Naive thymus-derived CD8-positive, alpha-beta T cell (primary cell): Measurements from ENCODE around the gene CCDC178. TPM values are rescaled to one million over a fixed set of nuclear protein-coding genes. Genes with fewer than 3 reads are reported as not detected.

Experiments
- ATAC-seq, 2 donors: fragments of 150-1000 bp; cut with Tn5 transposase in 1 of 2; sonication (Bioruptor Pico), chemical (Tn5 transposase) in 1 of 2; 1 replicate in 1 of 2; 2 replicates in 1 of 2; pipeline ENCODE4 v1.10.0; 2021; ENCODE audit warnings: mild to moderate bottlenecking in 2 of 2, moderate library complexity in 2 of 2
- POLR2A ChIA-PET: fragments of 350-600 bp; sonication (Branson Sonifier 250); formaldehyde crosslinking; loops from one replicate; lab custom pipeline; 2021; ENCODE audit warnings: antibody characterized with exemption; lab: Charles Lee
- DNase-seq, 10 donors: peaks; one replicate each; pipeline versions ENCODE4 v3.0.0 to v3.0.0-alpha.2; 2020 to 2022
- H3K27ac Mint-ChIP-seq, 10 donors: one replicate each; pipeline ENCODE4 v1.8.0; 2020 to 2022; ENCODE audit warnings: mild to moderate bottlenecking in 10 of 10, mixed read lengths in 10 of 10, moderate library complexity in 4 of 10, inconsistent platforms in 1 of 10
- H3K27me3 Mint-ChIP-seq, 5 donors: one replicate each; pipeline ENCODE4 v1.8.0; 2021 to 2022; ENCODE audit warnings: mixed read lengths in 5 of 5
- H3K36me3 Mint-ChIP-seq, 3 donors: one replicate each; pipeline ENCODE4 v1.8.0; 2020 to 2022; ENCODE audit warnings: mixed read lengths in 3 of 3, mild to moderate bottlenecking in 2 of 3, inconsistent platforms in 1 of 3
- H3K4me1 Mint-ChIP-seq, 4 donors: one replicate each; pipeline ENCODE4 v1.8.0; 2021 to 2022; ENCODE audit warnings: mixed read lengths in 4 of 4
- H3K4me3 Mint-ChIP-seq, 10 donors: one replicate each; pipeline ENCODE4 v1.8.0; 2020 to 2022; ENCODE audit warnings: mild to moderate bottlenecking in 10 of 10, mixed read lengths in 10 of 10, moderate library complexity in 6 of 10, inconsistent platforms in 1 of 10
- H3K9me3 Mint-ChIP-seq, 9 donors: one replicate each; pipeline ENCODE4 v1.8.0; 2020 to 2022; ENCODE audit warnings: mixed read lengths in 9 of 9, mild to moderate bottlenecking in 3 of 9, inconsistent platforms in 1 of 9, moderate library complexity in 1 of 9
- polyA plus RNA-seq, 3 donors: library from polyadenylated mRNA; unstranded; fragments of 300-500 nt; fragmentation: Illumina TruSeq; gene quantifications; one replicate each; pipeline ENCODE4 v1.2.3, GENCODE V29; 2021
- total RNA-seq, 8 experiments: library from RNA in 2 of 8; stranded (reverse) in 2 of 8; gene quantifications; one replicate each; pipeline ENCODE4 v1.2.3 and lab custom pipeline; 2021 to 2026

The CCDC178 gene, protein sequence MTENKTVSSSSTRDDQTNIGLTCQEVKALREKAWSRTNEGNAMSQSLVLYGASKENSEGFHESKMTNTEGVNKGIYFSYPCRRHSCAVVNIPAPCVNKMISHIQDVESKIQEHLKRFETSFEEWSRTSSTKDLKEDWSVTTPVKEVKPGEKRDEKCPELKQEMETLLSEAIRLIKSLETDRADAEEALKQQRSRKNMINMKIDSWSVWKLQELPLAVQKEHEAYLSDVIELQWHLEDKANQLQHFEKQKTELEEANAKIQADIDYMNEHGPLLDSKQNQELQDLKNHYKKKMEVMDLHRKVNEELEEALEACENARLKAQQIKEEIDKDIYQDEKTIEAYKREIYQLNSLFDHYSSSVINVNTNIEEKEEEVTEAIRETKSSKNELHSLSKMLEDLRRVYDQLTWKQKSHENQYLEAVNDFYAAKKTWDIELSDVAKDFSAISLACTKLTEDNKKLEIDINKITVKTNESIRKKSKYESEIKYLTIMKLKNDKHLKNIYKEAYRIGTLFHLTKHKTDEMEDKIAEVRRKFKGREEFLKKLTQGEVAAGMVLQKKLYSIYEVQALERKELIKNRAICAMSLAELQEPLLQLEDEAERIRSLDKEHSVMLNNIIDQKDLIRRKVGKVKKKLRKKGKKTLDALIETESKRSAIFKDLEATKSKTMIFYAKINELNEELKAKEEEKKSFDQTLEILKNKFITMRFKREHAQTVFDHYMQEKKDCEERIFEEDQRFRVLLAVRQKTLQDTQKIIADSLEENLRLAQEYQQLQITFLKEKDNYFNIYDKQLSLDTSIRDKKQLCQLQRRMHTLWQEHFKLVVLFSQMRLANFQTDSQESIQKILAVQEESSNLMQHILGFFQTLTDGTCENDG
- not detected for total RNA-seq
- not detected for polyA plus RNA-seq
- total RNA-seq (lab: John Stamatoyannopoulos, UW), result 0 to 0.09 (median 0) reads per million in 6 experiments

GRCh38 chr18:33440060-33441043, at the start of gene CCDC178:
CCDC178 (minus strand) TSS chr18:33440721; CDS start chr18:33412088, 28,633 bp downstream.
- ATAC-seq (no peak), DNase-seq (no peak)
- Mint-ChIP-seq H3K9me3 (peaks cover 1 to 29% (median 14%) of the 10 kb centered on the region in 9 donors), H3K4me3 (no peak within 1 kb of the TSS), H3K27ac (no peak within 1 kb of the TSS), H3K4me1 (no peaks in the 10 kb centered on the region), H3K27me3 (peaks cover 13 to 40% (median 27%) of the 10 kb centered on the region in 5 donors), H3K36me3 (peaks cover 0 to 20% (median 0%) of the 10 kb centered on the region in 3 donors)
- POLR2A ChIA-PET, result no interaction called here

GRCh38 chr18:33483908-33484307, 43.4 kb upstream of the CCDC178 start:
- no peak overlapping the region for H3K27ac Mint-ChIP-seq
- peaks cover 0 to 5% (median 0%) of the 10 kb centered on the region in 3 donors for H3K36me3 Mint-ChIP-seq
- H3K4me3 Mint-ChIP-seq, result no peak overlapping the region
- ATAC-seq (no peak), DNase-seq (no peak)
- H3K27me3 Mint-ChIP-seq, result no peaks in the 10 kb centered on the region
- H3K9me3 Mint-ChIP-seq, result peaks cover 0 to 7% (median 1%) of the 10 kb centered on the region in 9 donors
- POLR2A ChIA-PET, result no interaction called here
- no peaks in the 10 kb centered on the region for H3K4me1 Mint-ChIP-seq

GRCh38 chr18:33472509-33472908, 32.0 kb upstream of the CCDC178 start:
- H3K4me1 Mint-ChIP-seq, result no peaks in the 10 kb centered on the region
- DNase-seq (no peak), ATAC-seq (no peak)
- H3K4me3 Mint-ChIP-seq, result no peak overlapping the region
- H3K36me3 Mint-ChIP-seq, result no peaks in the 10 kb centered on the region
- POLR2A ChIA-PET, result no interaction called here
- no peak overlapping the region for H3K27ac Mint-ChIP-seq
- no peaks in the 10 kb centered on the region for H3K27me3 Mint-ChIP-seq
- H3K9me3 Mint-ChIP-seq, result peaks cover 0 to 6% (median 0%) of the 10 kb centered on the region in 9 donors

- H3K27ac Mint-ChIP-seq, result no peak overlapping the region
- no peaks in the 10 kb centered on the region for H3K36me3 Mint-ChIP-seq
- DNase-seq (no peak), ATAC-seq (no peak)
- H3K9me3 Mint-ChIP-seq, result peaks cover 0 to 9% (median 0%) of the 10 kb centered on the region in 9 donors
- no peaks in the 10 kb centered on the region for H3K4me1 Mint-ChIP-seq
- no peaks in the 10 kb centered on the region for H3K27me3 Mint-ChIP-seq
- POLR2A ChIA-PET, result no interaction called here
- no peak overlapping the region for H3K4me3 Mint-ChIP-seq
Observed at GRCh38 chr18:33470216-33470615, 29.7 kb upstream of the CCDC178 start.

- Mint-ChIP-seq H3K36me3 (no peaks in the 10 kb centered on the region), H3K9me3 (peaks cover 0 to 9% (median 0%) of the 10 kb centered on the region in 9 donors), H3K4me1 (no peaks in the 10 kb centered on the region), H3K4me3 (no peak overlapping the region), H3K27me3 (no peaks in the 10 kb centered on the region), H3K27ac (no peak overlapping the region)
- POLR2A ChIA-PET, result no interaction called here
- ATAC-seq (no peak), DNase-seq (no peak)
Observed at GRCh38 chr18:33469699-33470098, 29.2 kb upstream of the CCDC178 start.

DNA sequence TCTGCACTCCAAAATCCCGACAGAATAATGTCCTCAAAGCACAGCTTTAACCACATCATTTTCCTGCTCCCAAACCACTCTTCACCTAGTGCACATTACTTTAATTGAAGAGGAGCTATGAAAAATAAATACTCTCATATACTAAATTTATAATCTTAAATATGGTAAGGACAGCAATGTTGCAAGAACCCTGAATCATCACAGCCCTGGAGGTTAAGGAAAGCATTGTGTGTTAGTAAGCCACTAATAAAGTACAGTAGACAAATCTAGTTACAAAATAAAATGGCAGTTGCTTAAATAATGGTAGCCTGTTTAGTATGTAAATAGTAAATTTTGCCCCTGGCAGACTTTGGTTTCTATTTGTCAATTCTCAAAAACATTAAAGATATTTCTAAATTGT, 27.0 kb upstream of the CCDC178 start:
- Mint-ChIP-seq H3K27ac (no peak overlapping the region), H3K4me3 (no peak overlapping the region), H3K27me3 (no peaks in the 10 kb centered on the region), H3K36me3 (no peaks in the 10 kb centered on the region), H3K4me1 (no peaks in the 10 kb centered on the region), H3K9me3 (peaks cover 0 to 9% (median under 1%) of the 10 kb centered on the region in 9 donors)
- DNase-seq (no peak), ATAC-seq (no peak)
- POLR2A ChIA-PET, result no interaction called here

- no peaks in the 10 kb centered on the region for H3K4me1 Mint-ChIP-seq
- ATAC-seq, result no peak
- no peak for DNase-seq
- H3K9me3 Mint-ChIP-seq, result peaks cover 0 to 13% (median 4%) of the 10 kb centered on the region in 9 donors
- no peaks in the 10 kb centered on the region for H3K36me3 Mint-ChIP-seq
- no peak overlapping the region for H3K27ac Mint-ChIP-seq
- no peaks in the 10 kb centered on the region for H3K27me3 Mint-ChIP-seq
- POLR2A ChIA-PET, result no interaction called here
- H3K4me3 Mint-ChIP-seq, result no peak overlapping the region
Observed at GRCh38 chr18:33466822-33467221, 26.3 kb upstream of the CCDC178 start.

DNA sequence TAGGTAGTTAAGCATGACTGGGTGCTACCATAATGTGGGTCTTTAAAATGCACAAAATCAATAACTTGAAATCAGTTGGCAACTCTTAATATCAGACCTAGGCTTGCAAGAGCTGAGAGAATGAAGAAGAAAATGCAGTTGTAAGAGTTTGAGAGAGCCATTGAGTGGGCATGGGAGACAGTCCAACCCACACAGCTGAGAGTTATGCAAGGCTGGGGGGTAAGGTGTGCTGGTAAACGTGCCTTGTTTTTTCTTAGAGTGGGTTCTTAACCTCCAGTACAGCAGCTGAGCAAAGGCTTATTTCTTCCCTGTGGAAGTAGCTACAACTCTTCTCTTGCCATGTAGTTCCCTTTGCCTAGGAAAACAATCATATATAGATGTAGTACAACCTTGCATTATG, 20.2 kb upstream of the CCDC178 start:
- no peak overlapping the region for H3K27ac Mint-ChIP-seq
- H3K4me3 Mint-ChIP-seq, result no peak overlapping the region
- no peaks in the 10 kb centered on the region for H3K4me1 Mint-ChIP-seq
- POLR2A ChIA-PET, result no interaction called here
- DNase-seq, result no peak
- H3K9me3 Mint-ChIP-seq, result peaks cover 0 to 29% (median 4%) of the 10 kb centered on the region in 9 donors
- no peaks in the 10 kb centered on the region for H3K27me3 Mint-ChIP-seq
- no peak for ATAC-seq
- H3K36me3 Mint-ChIP-seq, result no peaks in the 10 kb centered on the region

GRCh38 chr18:33459612-33460011, 19.1 kb upstream of the CCDC178 start:
- Mint-ChIP-seq H3K9me3 (peaks cover 0 to 39% (median 8%) of the 10 kb centered on the region in 9 donors), H3K36me3 (no peaks in the 10 kb centered on the region), H3K27me3 (no peaks in the 10 kb centered on the region), H3K27ac (no peak overlapping the region), H3K4me3 (no peak overlapping the region), H3K4me1 (no peaks in the 10 kb centered on the region)
- ATAC-seq (no peak), DNase-seq (no peak)
- POLR2A ChIA-PET, result no interaction called here

DNA sequence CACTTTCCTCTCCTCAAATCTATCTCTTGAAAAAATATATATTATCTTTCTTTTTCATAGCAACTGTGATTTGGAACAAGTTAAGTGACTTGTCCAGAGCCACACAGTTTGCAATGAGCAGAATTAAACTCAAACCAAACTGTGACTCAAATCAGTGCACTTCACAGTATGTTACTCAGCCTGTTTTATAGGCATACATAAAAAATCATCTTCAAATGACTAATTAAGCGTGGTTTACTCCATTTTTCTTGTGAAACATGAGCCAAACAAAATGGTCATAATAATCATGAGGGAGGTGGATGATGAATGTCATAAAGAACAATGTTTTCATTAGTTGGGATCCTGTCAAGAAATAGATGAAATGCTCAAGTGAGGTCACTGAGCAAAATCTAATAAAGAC, 6.1 kb upstream of the CCDC178 start:
- H3K27me3 Mint-ChIP-seq, result peaks cover 0 to 8% (median 4%) of the 10 kb centered on the region in 5 donors
- H3K4me1 Mint-ChIP-seq, result no peaks in the 10 kb centered on the region
- ATAC-seq (no peak), DNase-seq (no peak)
- H3K27ac Mint-ChIP-seq, result no peak overlapping the region
- H3K4me3 Mint-ChIP-seq, result no peak overlapping the region
- H3K36me3 Mint-ChIP-seq, result peaks cover 0 to 13% (median 0%) of the 10 kb centered on the region in 3 donors
- H3K9me3 Mint-ChIP-seq, result peaks cover 2 to 24% (median 6%) of the 10 kb centered on the region in 9 donors
- POLR2A ChIA-PET, result no interaction called here

- Mint-ChIP-seq H3K36me3 (peaks cover 0 to 16% (median 0%) of the 10 kb centered on the region in 3 donors), H3K27me3 (peaks cover 8 to 21% (median 14%) of the 10 kb centered on the region in 5 donors), H3K27ac (no peak overlapping the region), H3K9me3 (peaks cover 6 to 30% (median 7%) of the 10 kb centered on the region in 9 donors), H3K4me3 (no peak overlapping the region), H3K4me1 (no peaks in the 10 kb centered on the region)
- no peak for ATAC-seq
- no peak for DNase-seq
- POLR2A ChIA-PET, result no interaction called here
Observed at GRCh38 chr18:33444709-33445108, 4.2 kb upstream of the CCDC178 start.

DNA sequence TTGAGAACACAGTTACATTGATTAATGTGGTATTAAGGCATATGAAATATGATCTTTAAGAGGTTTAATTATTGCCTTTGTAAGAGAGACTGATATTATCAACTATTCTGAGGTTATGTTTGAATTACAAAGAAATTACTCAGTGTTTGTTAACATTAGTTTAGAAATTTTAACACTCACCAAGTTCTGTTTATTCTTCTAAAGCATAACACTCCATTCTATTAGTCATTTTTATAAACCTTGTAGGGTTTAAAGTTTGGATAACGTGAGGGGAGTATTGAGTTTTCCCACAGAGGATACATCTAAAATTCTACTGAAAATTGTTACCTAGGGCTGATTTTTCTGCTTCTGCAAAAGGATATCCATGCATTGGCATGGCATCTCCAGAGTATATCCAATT, 7.7 kb downstream of the CCDC178 start:
- ATAC-seq, result no peak
- POLR2A ChIA-PET, result no interaction called here
- DNase-seq, result no peak
- Mint-ChIP-seq H3K36me3 (no peaks in the 10 kb centered on the region), H3K27me3 (peaks cover 0 to under 1% (median 0%) of the 10 kb centered on the region in 5 donors), H3K27ac (no peak overlapping the region), H3K4me1 (no peaks in the 10 kb centered on the region), H3K9me3 (peaks cover 0 to 7% (median 2%) of the 10 kb centered on the region in 9 donors), H3K4me3 (no peak overlapping the region)
